Adrenal gland (tissue), 12 donors: ENCODE data around the gene UPK1A. TPM values are rescaled to one million over a fixed set of nuclear protein-coding genes. Genes with fewer than 3 reads are reported as not detected.
"Not testable (repeated sequence)": the region's sequence is repeated elsewhere in the genome, so short reads cannot be mapped to it uniquely, and the experiment has no call there.

Experiments used
- DNase-seq, 7 donors: peaks; one replicate each; pipeline ENCODE4 v3.0.0-alpha.2; 2019 to 2020
- H3K27ac ChIP-seq, 5 donors: fragments of 200-600 bp; sonication (generic) in 4 of 5; 1 replicate in 3 of 5; 2 replicates in 2 of 5; pipeline versions ENCODE4 v1.5.1 to v1.8.0; 2016 to 2020; ENCODE audit warnings: mild to moderate bottlenecking in 1 of 5
- H3K27me3 ChIP-seq: fragments of 200-600 bp; 2 replicates; pipeline ENCODE4 v1.8.0; 2021
- H3K36me3 ChIP-seq, 2 donors: fragments of 200-600 bp; replicated peaks in 1 of 2; 1 replicate in 1 of 2; 2 replicates in 1 of 2; pipeline versions ENCODE4 v1.5.1 to v1.8.0; 2018 to 2022
- H3K4me1 ChIP-seq, 2 donors: fragments of 200-600 bp; replicated peaks in 1 of 2; 1 replicate in 1 of 2; 2 replicates in 1 of 2; pipeline versions ENCODE4 v1.5.1 to v1.8.0; 2018 to 2021
- H3K4me3 ChIP-seq, 4 donors: fragments of 200-600 bp; sonication (generic) in 3 of 4; one replicate each; pipeline ENCODE4 v1.5.1; 2016 to 2018
- H3K9me3 ChIP-seq, 3 donors: fragments of 200-600 bp; sonication (generic) in 1 of 3; replicated peaks in 1 of 3; 1 replicate in 2 of 3; 2 replicates in 1 of 3; pipeline versions ENCODE4 v1.5.1 to v1.8.0; 2016 to 2021
- CTCF ChIP-seq, 6 experiments: fragments of 450-650 bp in 4 of 6; fragments of 200-600 bp in 2 of 6; sonication (generic) in 1 of 6; IDR thresholded peaks; 1 replicate in 5 of 6; 2 replicates in 1 of 6; pipeline versions ENCODE4 v1.5.1 to v1.8.0; 2016 to 2021; ENCODE audit warnings: antibody characterized with exemption in 6 of 6, mild to moderate bottlenecking in 2 of 6, moderate library complexity in 1 of 6
- POLR2A ChIP-seq, 2 donors: fragments of 450-650 bp; IDR thresholded peaks; one replicate each; pipeline ENCODE4 v1.6.1; 2017; ENCODE audit warnings: antibody characterized with exemption in 2 of 2, mild to moderate bottlenecking in 2 of 2, moderate library complexity in 1 of 2
- WGBS, 4 donors: extraction: QIAGEN DNeasy Blood & Tissue Kit in 2 of 4; methylation state at CpG; one replicate each; pipeline versions ENCODE4 v1.1.5 to v1.1.7; 2013 to 2017; 5-methylcytosine and 5-hydroxymethylcytosine counted together
- intact Hi-C, 2 donors: fragments of 100-400 bp; cut with DNase I; formaldehyde crosslinking; loops; one replicate each; pipeline versions ENCODE4 v1.14.1 to v1.15.0; 2022 to 2023
- polyA plus RNA-seq, 3 donors: library from polyadenylated mRNA; stranded (reverse); fragments of 200-250 nt in 2 of 3; fragments of 350-450 nt in 1 of 3; fragmentation: Illumina TruSeq in 1 of 3; extraction: RNeasy Lipid Tissue Mini Kit (QIAGEN cat#74804) in 1 of 3; gene quantifications; one replicate each; pipeline ENCODE4 v1.2.3, GENCODE V29; 2013 to 2014
- total RNA-seq, 9 donors: library from RNA; depleted of rRNA in 4 of 9; stranded (reverse); fragments of >200 nt in 4 of 9; fragments of 120-200 nt in 1 of 9; fragmentation: NEBNext Ultra II Directional in 1 of 9; extraction: Animal tissue kit (Norgen Biotek cat#: 25700) in 1 of 9; gene quantifications; one replicate each; pipeline versions ENCODE4 v1.1.0 to v1.2.4, GENCODE V29; 2013 to 2023
- donor health status: healthy with polysubstance abuse.
- donor health status: Bipolar disorder and iron deficiency.
- donor health status: DM: yes; HTN: yes; CAD: no.
- donor health status: DM: no; HTN: no; CAD: no.
- donor health status: DM: no; HTN: no; CAD: no.
- donor health status: DM: yes; HTN: yes; CAD: no.

UPK1A gene
- total and polyA plus RNA-seq, 12 donors: 1.2 TPM; not detected in 11

GRCh38 chr19:35671818-35672217 is 5.5 kb downstream of the UPK1A start:
- 30 to 45% (median 34%) methylated on average over 3 of the region's 3 CpGs for WGBS, 4 donors
- intact Hi-C loops: no loop called here
- peaks cover 3% of the 10 kb centered on the region for H3K27me3 ChIP-seq
- peaks cover 0 to 7% of the 10 kb centered on the region in 2 donors for H3K4me1 ChIP-seq
- no peak for TF ChIP-seq CTCF (IDR thresholded peaks at IDR 0.05)
- no peak for TF ChIP-seq POLR2A (IDR thresholded peaks at IDR 0.05)
- H3K36me3 ChIP-seq: no peaks in the 10 kb centered on the region
- no peaks in the 10 kb centered on the region for H3K9me3 ChIP-seq
- no peak overlapping the region for H3K4me3 ChIP-seq
- H3K27ac ChIP-seq: no peak overlapping the region
- DNase-seq: no peak

DNA sequence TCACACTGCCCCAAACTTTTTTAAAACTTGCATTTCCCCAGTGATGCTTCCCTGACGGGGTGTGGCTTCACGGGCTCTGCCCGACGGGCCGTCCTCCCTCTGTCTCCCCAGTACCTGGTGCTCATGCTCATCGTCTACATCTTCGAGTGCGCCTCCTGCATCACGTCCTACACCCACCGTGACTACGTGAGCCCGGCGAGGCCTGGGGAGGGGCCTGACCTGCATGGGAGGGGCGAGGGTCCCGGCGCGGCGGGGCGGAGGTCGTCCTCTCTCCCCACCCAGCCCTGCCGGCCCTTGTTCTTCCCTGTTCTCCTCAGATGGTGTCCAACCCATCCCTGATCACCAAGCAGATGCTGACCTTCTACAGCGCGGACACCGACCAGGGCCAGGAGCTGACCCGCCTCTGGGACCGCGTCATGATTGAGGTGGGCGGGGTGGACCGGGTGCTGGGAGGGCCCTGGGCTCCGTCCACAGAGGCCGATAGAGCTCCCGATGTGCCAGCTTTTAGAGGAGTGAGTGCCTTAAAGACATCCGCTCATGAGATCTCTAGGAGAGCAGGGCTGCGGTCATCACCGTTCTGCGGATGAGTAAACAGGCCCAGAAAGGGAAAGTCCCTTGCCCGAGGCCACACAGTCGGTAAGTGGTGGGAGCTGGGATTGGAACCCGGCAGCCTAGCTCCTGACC is 6.9 kb downstream of the UPK1A start:
- Histone ChIP-seq H3K27me3 (peaks cover 3% of the 10 kb centered on the region), H3K4me1 (peaks cover 0 to 7% of the 10 kb centered on the region in 2 donors), H3K4me3 (peak overlapping the region in 1 of 4 donors; percentile 43), H3K9me3 (no peaks in the 10 kb centered on the region), H3K27ac (no peak overlapping the region), H3K36me3 (no peaks in the 10 kb centered on the region)
- WGBS, 4 donors: 5 to 15% (median 6%) methylated on average over 13 to 39 of the region's 39 CpGs
- TF ChIP-seq POLR2A (IDR thresholded peaks at IDR 0.05) (no peak), CTCF (IDR thresholded peaks at IDR 0.05) (no peak)
- DNase-seq: peak in 6 of 7 donors; percentile 37 to 64 (median 57)
- intact Hi-C loops: no loop called here

GRCh38 chr19:35675589-35676140 is 9.3 kb downstream of the UPK1A start:
- DNase-seq: no peak
- H3K9me3 ChIP-seq: no peaks in the 10 kb centered on the region
- H3K4me3 ChIP-seq: no peak overlapping the region
- H3K27ac ChIP-seq: no peak overlapping the region
- H3K27me3 ChIP-seq: peaks cover 3% of the 10 kb centered on the region
- H3K36me3 ChIP-seq: no peaks in the 10 kb centered on the region
- WGBS, 4 donors: 61 to 75% (median 68%) methylated on average over 15 of the region's 15 CpGs
- intact Hi-C loops: no loop called here
- TF ChIP-seq POLR2A (IDR thresholded peaks at IDR 0.05): no peak
- no peak for TF ChIP-seq CTCF (IDR thresholded peaks at IDR 0.05)
- peaks cover 0 to 7% of the 10 kb centered on the region in 2 donors for H3K4me1 ChIP-seq

GRCh38 chr19:35689836-35690235 is 23.5 kb downstream of the UPK1A start:
- no peak overlapping the region for H3K27ac ChIP-seq
- H3K27me3 ChIP-seq: no peaks in the 10 kb centered on the region
- WGBS, 4 donors: 33 to 60% (median 54%) methylated on average over 4 of the region's 4 CpGs
- intact Hi-C loops: loop anchor here in 1 of 2 donors (10.0 kb wide), 1 partner anchor 245 kb away; the partner anchor contains the start of gene LRFN3
- no peaks in the 10 kb centered on the region for H3K9me3 ChIP-seq
- no peak for TF ChIP-seq CTCF (IDR thresholded peaks at IDR 0.05)
- TF ChIP-seq POLR2A (IDR thresholded peaks at IDR 0.05): no peak
- no peaks in the 10 kb centered on the region for H3K4me1 ChIP-seq
- no peak overlapping the region for H3K4me3 ChIP-seq
- no peak for DNase-seq
- H3K36me3 ChIP-seq: no peaks in the 10 kb centered on the region

DNA sequence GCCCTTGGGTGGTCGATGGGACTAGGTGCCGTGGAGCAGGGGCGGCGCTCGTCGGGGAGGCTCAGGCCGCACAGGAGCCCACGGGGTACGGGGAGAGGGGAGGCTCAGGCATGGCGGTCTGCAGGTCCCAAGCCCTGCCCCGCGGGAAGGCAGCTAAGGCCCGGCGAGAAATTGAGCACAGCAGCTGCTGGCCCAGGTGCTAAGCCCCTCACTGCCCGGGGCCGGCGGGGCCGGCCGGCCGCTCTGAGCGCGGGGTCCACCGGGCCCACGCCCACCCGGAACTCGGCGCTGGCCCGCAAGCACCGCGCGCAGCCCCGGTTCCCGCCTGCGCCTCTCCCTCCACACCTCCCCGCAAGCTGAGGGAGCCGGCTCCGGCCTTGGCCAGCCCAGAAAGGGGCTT is 24.8 kb downstream of the UPK1A start:
- H3K27me3 ChIP-seq, H3K9me3 ChIP-seq, DNase-seq, H3K4me1 ChIP-seq, H3K27ac ChIP-seq, H3K4me3 ChIP-seq, H3K36me3 ChIP-seq: not testable (repeated sequence)
- intact Hi-C loops: loop anchor here in 1 of 2 donors (10.0 kb wide), 1 partner anchor 244 kb away; the partner anchor contains the start of gene LRFN3
- WGBS, 4 donors: 86 to 100% (median 93%) methylated on average over 3 to 37 of the region's 37 CpGs
